WI38 (cell line): ENCODE measurements around the gene CD70.
A peak's percentile ranks its signal among the peaks of the same experiment; 100 is the strongest.
"Not testable (repeated sequence)": the region's sequence is repeated elsewhere in the genome, so short reads cannot be mapped to it uniquely, and the experiment has no call there.

Experiments used
- H3K4me3 ChIP-seq: 2 replicates; pipeline ENCODE4 v1.5.1; 2011; ENCODE audit warnings: low read depth, mild to moderate bottlenecking, control low read depth, low read length
- TF ChIP-seq, protein P1 (sequence below): IDR thresholded peaks from 2 replicates; pipeline ENCODE4 v1.5.1; 2012; ENCODE audit warnings: low read depth, mild to moderate bottlenecking, control low read depth, low read length

CD70 gene

DNA sequence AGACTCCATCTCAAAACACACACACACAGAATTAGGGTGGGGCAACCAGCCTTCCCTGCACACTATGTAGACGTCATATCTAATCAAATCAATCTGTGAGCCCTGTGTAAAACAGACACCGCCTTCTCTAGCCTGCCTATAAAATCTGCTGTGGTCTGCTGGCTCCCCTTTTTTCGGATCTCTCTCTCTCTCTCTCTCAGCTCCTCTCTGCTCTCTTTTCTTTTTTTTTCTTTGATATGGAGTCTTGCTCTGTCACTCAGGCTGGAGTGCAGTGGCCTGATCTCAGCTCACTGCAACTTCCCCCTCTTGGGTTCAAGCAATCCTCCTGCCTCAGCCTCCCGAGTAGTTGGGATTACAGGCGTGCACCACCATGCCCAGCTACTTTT lies 11.8 kb upstream of the CD70 start:
- no peak overlapping the region for H3K4me3 ChIP-seq
- TF ChIP-seq, protein P1, sequence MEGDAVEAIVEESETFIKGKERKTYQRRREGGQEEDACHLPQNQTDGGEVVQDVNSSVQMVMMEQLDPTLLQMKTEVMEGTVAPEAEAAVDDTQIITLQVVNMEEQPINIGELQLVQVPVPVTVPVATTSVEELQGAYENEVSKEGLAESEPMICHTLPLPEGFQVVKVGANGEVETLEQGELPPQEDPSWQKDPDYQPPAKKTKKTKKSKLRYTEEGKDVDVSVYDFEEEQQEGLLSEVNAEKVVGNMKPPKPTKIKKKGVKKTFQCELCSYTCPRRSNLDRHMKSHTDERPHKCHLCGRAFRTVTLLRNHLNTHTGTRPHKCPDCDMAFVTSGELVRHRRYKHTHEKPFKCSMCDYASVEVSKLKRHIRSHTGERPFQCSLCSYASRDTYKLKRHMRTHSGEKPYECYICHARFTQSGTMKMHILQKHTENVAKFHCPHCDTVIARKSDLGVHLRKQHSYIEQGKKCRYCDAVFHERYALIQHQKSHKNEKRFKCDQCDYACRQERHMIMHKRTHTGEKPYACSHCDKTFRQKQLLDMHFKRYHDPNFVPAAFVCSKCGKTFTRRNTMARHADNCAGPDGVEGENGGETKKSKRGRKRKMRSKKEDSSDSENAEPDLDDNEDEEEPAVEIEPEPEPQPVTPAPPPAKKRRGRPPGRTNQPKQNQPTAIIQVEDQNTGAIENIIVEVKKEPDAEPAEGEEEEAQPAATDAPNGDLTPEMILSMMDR, result no peak

DNA sequence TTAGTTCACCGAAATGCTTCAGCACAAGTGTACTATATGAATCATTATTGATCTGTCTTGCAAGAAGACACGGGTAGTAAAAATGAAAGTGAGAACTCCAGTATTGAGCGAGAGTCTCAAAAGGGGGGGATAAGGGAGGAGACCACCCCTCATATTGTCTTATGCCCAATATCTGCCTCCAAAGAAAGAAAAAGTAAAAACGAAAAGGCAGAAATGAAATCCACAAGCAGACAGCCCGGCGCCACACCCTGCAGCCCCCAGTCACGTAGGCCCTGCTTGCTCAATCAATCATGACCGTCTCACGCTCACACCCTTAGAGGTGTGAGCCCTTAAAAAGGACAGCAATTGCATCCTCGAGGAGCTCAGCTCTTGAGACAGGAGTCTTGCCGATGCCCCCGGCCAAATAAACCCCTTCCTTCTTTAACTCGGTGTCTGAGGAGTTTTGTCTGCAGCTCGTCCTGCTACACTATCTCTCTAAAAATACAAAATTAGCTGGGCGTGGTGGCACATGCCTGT lies 10.6 kb upstream of the CD70 start:
- 0 out of 2 replicates have a peak overlapping the region, but pooled peaks have one; percentile 5 for H3K4me3 ChIP-seq

DNA sequence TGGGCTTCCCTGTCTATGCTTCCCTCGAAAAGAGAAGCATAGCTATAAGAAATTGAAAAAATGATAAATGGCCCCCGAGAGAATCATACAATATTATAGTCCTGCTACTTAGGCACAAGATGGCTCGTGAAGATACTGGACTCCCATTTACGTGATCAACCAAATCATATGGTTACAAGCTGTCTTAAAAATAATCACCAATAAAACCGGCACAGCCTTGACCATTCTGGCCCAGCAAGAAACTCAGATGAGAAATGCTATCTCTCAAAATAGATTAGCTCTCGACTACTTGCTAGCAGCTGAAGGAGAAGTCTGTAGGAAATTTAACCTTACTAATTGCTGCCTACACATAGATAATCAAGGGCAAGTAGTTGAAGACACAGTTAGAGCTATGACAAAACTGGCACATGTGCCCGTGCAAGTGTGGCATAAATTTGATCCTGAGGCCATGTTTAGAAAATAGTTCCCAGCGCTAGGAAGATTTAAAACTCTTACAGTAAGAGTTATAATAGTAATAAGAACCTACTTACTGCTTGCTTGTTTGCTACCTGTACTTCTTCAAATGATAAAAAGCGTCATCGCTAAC lies 10.1 kb upstream of the CD70 start:
- H3K4me3 ChIP-seq, result 0 out of 2 replicates have a peak overlapping the region, but pooled peaks have one; percentile 5

DNA sequence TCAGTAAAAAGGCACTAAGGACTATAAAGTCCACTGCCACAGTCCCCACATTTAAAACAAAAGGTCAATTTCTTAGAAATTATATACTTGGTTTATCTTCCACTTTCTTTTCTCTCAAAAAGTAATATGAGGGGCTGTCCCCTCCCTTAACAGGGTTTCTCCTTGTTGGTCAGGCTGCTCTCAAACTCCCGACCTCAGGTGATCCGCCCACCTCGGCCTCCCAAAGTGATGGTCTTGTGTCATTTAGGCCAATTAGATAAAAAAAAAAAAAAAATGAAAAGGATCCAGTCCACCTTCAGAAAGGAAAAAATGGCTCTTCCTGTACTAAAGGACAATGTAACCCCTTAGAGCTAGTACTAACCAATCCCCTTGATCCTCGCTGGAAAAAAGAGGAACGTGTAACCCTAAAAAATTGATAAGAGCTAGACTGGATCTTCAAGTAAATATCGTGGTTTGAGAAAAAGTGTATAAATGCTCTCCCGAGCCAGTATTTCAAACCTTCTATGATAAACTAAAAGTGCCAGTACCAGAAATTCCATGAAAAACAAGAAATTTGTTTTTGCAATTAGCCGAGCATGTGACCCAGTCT lies 9.0 kb upstream of the CD70 start:
- TF ChIP-seq, protein P1, result no peak
- H3K4me3 ChIP-seq, result no peak overlapping the region

DNA sequence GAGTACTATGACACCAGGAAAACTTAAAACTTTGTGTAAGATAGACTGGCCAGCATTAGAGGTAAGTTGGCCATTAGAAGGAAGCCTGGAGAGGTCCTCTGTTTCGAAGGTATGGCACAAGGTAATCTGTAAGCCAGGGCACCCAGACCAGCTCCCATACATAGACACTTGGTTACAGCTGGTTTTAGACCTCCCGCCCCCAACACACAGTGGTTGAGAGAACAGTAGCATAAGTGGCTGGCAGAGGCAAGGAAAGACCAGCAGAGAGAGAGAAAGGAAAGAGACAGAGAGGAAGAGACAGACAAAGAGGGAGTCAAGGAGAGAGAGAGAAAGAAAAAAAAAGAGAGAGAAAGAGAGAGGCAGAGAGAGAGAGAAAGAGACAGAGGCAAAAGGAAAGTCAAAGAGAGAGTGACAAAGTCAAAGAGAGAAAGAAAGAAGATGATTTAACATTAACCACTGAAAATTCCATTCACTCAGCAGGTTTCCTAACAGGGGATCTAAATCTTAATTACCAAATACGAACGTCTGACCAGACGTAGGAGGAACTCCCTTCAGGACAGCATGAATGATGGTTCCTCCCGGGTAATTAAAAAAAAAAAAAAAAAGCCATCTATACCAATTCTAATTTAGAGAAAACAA lies 7.4 kb upstream of the CD70 start:
- not testable (repeated sequence) for H3K4me3 ChIP-seq

DNA sequence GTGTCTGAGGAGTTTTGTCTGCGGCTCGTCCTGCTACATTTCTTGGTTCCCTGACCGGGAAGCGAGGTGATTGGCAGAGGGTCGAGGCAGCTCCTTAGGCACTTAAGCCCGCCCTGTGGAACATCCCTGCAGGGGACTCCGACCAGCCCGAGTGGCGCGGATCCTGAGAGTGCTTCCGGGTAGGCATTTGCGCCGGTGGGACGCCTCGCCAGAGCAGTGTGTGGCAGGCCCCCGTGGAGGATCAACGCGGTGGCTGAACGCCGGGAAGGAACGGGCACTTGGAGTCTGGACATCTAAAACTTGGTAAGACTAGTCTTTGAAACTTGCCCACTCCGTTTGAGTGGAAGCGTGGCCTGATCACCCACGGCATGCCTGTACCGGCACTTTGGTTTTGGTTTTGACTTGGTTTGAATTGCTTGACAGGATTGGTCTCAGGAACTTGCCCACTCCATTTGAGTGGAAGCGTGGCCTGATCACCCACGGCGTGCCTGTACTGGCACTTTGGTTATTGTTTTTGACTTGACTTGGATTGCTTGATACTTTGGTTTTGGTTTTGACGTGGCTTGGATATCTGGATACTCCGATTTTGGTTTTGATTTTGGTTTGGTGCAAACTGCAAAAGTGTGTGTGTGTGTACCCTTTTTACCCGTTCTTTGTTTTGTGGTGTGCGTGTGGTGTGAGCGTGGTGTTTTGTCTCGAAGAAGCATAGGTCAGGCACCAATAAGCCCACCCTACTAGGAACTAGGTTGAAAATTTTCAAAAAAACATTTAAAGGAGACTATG lies 6.7 kb upstream of the CD70 start:
- not testable (repeated sequence) for H3K4me3 ChIP-seq

DNA sequence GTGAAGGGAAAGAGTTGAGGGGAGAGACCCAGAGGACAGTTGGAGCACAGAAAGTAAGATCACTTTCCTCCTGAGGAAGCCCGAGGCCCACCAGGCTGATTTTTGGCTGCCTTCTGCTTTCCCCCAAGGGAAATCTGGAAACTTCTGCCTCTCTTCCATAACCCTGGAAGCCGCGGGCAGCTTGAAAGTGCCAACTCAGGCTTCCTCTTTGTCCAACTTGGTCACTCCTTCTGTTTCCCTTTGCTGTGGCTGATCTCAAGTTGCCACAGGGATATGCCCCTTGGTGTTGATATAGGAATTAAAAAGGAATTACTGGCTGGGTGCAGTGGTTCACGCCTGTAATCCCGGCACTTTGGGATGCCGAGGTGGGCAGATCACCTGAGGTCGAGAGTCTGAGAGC lies 5.7 kb upstream of the CD70 start:
- TF ChIP-seq, protein P1, result no peak
- H3K4me3 ChIP-seq, result no peak overlapping the region

DNA sequence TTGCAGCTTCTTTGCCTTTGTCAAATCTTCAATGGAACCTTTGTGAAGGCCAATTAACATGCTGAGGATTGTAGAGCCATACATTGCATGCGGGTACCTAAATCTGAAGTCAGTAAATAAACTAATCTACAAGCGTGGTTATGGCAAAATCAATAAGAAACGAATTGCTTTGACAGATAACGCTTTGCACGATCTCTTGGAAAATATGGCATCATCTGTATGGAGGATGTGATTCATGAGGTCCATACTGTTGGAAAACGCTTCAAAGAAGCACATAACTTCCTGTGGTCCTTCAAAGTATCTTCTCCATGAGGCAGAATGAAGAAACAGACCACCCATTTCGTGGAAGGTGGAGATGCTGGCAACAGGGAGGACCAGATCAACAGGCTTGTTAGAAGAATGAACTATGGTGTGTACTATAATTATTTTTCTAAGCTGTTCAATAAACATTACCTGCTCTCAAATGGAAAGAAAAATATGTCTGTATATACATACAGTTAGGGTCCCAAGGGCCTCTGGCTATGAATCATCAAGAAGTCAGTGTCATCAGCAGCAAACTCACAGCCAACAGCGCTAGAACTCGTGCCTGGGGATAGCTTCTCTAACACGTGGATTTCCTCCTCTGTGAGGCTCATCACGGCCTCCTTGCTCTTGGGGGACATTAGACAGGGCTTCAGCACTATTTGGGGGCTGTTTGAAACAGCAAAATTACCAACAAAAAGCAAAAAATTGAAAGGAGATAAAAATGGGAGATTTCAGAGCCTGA lies 2.9 kb upstream of the CD70 start:
- H3K4me3 ChIP-seq, result no peak overlapping the region
- TF ChIP-seq, protein P1, result no peak
